HL-60 (cell line): ENCODE data around the gene TMEM116.

Experiments used
- DNase-seq, 2 experiments: peaks; one replicate each; pipeline ENCODE4 v3.0.0-alpha.2; 2010 to 2020; ENCODE audit warnings: low read depth in 1 of 2, low spot score in 1 of 2
- H3K27ac ChIP-seq: fragments of 250-450 bp; sonication (Bioruptor Pico); replicated peaks from 2 replicates; pipeline ENCODE4 v1.5.1; 2020; ENCODE audit warnings: mild to moderate bottlenecking, moderate library complexity
- H3K27me3 ChIP-seq: fragments of 250-450 bp; sonication (Bioruptor Pico); 2 replicates; pipeline ENCODE4 v1.5.1; 2021; ENCODE audit warnings: mild to moderate bottlenecking, moderate library complexity; ENCODE audit not compliant: insufficient read depth, poor library complexity, severe bottlenecking
- H3K4me3 ChIP-seq: replicated peaks from 2 replicates; pipeline ENCODE4 v1.5.1; 2011; ENCODE audit warnings: mild to moderate bottlenecking, control low read depth, low read length; ENCODE audit not compliant: insufficient read depth
- CTCF ChIP-seq: IDR thresholded peaks from one replicate; pipeline ENCODE4 v1.5.1; 2011; ENCODE audit warnings: low read length, control low read depth, inconsistent platforms; ENCODE audit not compliant: insufficient read depth
- GABPA ChIP-seq: IDR thresholded peaks from 2 replicates; pipeline ENCODE4 v1.6.1; 2012; ENCODE audit warnings: low read depth
- POLR2AphosphoS5 ChIP-seq: IDR thresholded peaks from 2 replicates; pipeline ENCODE4 v1.6.1; 2012; ENCODE audit warnings: low read depth
- REST ChIP-seq: IDR thresholded peaks from 2 replicates; pipeline ENCODE4 v1.6.1; 2012; ENCODE audit warnings: low read depth; ENCODE audit not compliant: insufficient replicate concordance
- SPI1 ChIP-seq: IDR thresholded peaks from 2 replicates; pipeline ENCODE4 v1.6.1; 2012; ENCODE audit warnings: low read depth, mild to moderate bottlenecking, borderline replicate concordance

TMEM116 gene

GRCh38 chr12:112005419-112006395, 7.3 kb downstream of the TMEM116 start:
- TF ChIP-seq SPI1 (no peak), POLR2AphosphoS5 (no peak), REST (no peak), CTCF (no peak), GABPA (no peak)
- no peak overlapping the region for H3K4me3 ChIP-seq
- DNase-seq = no peak
- H3K27me3 ChIP-seq = no peaks in the 10 kb centered on the region
- no peak overlapping the region for H3K27ac ChIP-seq

GRCh38 chr12:112004041-112004440, 8.9 kb downstream of the TMEM116 start:
- no peak overlapping the region for H3K27ac ChIP-seq
- H3K4me3 ChIP-seq = no peak overlapping the region
- DNase-seq = no peak
- no peaks in the 10 kb centered on the region for H3K27me3 ChIP-seq
- TF ChIP-seq CTCF = no peak
- no peak for TF ChIP-seq SPI1
- no peak for TF ChIP-seq REST
- no peak for TF ChIP-seq GABPA
- no peak for TF ChIP-seq POLR2AphosphoS5

GRCh38 chr12:112001576-112001975, 11.4 kb downstream of the TMEM116 start:
- Histone ChIP-seq H3K27ac (no peak overlapping the region), H3K4me3 (no peak overlapping the region), H3K27me3 (no peaks in the 10 kb centered on the region)
- TF ChIP-seq SPI1 (no peak), GABPA (no peak), REST (no peak), CTCF (no peak), POLR2AphosphoS5 (no peak)
- DNase-seq = no peak
